Activated CD8-positive, alpha-beta T cell treated with anti-CD3 and anti-CD28 coated beads for 36 hours (primary cell): Measurements from ENCODE around the gene MT3. TPM values are rescaled to one million over a fixed set of nuclear protein-coding genes. Genes with fewer than 3 reads are reported as not detected.

Source experiments
- ATAC-seq: fragments of 200-7000 bp; cut with Tn5 transposase; one replicate; pipeline ENCODE4 v1.10.0; 2021; ENCODE audit warnings: mild to moderate bottlenecking, moderate library complexity
- CTCF ChIA-PET: fragments of 350-600 bp; sonication (Branson Sonifier 250); formaldehyde crosslinking; loops from one replicate; lab custom pipeline; 2021; ENCODE audit warnings: antibody characterized with exemption; lab: Charles Lee
- POLR2A ChIA-PET: fragments of 350-600 bp; sonication (Branson Sonifier 250); formaldehyde crosslinking; loops from one replicate; lab custom pipeline; 2021; ENCODE audit warnings: antibody characterized with exemption; lab: Charles Lee
- DNase-seq: peaks from one replicate; pipeline ENCODE4 v3.0.0-alpha.2; 2020
- H3K27ac Mint-ChIP-seq: one replicate; pipeline ENCODE4 v1.8.0; 2021; ENCODE audit warnings: mild to moderate bottlenecking, mixed read lengths
- H3K27me3 Mint-ChIP-seq: one replicate; pipeline ENCODE4 v1.8.0; 2021; ENCODE audit warnings: mixed read lengths
- H3K36me3 Mint-ChIP-seq: one replicate; pipeline ENCODE4 v1.8.0; 2021; ENCODE audit warnings: low read depth, mixed read lengths
- H3K4me1 Mint-ChIP-seq: one replicate; pipeline ENCODE4 v1.8.0; 2021; ENCODE audit warnings: low read depth, mixed read lengths
- H3K4me3 Mint-ChIP-seq: one replicate; pipeline ENCODE4 v1.8.0; 2021; ENCODE audit warnings: mild to moderate bottlenecking, moderate library complexity, mixed read lengths
- H3K9me3 Mint-ChIP-seq: one replicate; pipeline ENCODE4 v1.8.0; 2021; ENCODE audit warnings: mixed read lengths
- intact Hi-C: fragments of 100-400 bp; cut with micrococcal nuclease; formaldehyde crosslinking; loops from one replicate; pipeline ENCODE4 v1.10.0; 2022
- total RNA-seq, 2 experiments: library from RNA; stranded (reverse); gene quantifications; one replicate each; pipeline ENCODE4 v1.2.3, GENCODE V29; 2021
- TF ChIP-seq, protein P1 (sequence below): fragments of 200-600 bp; IDR thresholded peaks from one replicate; pipeline ENCODE4 v1.8.0; 2022; ENCODE audit warnings: antibody characterized with exemption, mild to moderate bottlenecking

Gene MT3
- total RNA-seq: 10 to 100 TPM; 30.7 to 33.6 TPM

DNA sequence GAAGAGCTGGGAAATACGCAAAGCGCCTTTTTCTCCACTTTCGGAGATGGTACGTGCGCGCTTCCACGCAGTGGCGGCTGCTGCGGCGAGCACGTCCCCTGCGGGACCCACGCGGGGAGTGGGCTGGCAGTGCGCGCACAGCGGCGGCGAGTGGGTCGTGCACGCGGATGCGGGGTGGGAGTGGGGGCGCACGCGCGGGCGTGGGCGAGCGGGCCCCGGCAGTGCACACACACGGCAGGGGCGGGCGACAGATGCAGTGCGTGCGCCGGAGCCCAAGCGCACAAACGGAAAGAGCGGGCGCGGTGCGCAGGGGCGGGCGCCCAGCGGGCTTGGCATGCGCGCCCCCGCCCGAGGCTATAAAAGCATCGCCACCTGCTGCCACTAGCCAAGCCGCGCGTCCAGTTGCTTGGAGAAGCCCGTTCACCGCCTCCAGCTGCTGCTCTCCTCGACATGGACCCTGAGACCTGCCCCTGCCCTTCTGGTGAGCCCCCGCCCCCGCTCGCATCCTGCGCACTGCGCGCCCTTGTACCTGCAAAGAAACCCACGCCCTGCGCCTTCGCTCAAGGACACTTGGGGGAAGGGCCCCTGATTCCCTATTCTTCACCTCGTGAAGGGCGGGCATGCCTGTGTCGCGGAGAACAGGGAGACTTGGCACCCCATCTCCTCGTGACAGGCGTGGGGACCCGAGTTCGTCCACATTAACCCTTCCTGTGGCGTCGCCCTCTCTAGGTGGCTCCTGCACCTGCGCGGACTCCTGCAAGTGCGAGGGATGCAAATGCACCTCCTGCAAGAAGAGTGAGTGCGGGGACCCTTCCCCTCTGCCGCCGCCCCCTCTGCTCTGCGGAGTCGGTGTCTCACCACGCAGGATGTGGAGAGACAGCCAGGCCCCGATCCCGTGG, at the start of gene MT3:
Gene MT3, plus strand, starts transcription at position 388 of the 899 bp plus-strand sequence. Its CDS starts 63 bp downstream, at position 451.
- TF ChIP-seq, protein P1, sequence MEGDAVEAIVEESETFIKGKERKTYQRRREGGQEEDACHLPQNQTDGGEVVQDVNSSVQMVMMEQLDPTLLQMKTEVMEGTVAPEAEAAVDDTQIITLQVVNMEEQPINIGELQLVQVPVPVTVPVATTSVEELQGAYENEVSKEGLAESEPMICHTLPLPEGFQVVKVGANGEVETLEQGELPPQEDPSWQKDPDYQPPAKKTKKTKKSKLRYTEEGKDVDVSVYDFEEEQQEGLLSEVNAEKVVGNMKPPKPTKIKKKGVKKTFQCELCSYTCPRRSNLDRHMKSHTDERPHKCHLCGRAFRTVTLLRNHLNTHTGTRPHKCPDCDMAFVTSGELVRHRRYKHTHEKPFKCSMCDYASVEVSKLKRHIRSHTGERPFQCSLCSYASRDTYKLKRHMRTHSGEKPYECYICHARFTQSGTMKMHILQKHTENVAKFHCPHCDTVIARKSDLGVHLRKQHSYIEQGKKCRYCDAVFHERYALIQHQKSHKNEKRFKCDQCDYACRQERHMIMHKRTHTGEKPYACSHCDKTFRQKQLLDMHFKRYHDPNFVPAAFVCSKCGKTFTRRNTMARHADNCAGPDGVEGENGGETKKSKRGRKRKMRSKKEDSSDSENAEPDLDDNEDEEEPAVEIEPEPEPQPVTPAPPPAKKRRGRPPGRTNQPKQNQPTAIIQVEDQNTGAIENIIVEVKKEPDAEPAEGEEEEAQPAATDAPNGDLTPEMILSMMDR: no peak
- Mint-ChIP-seq H3K36me3 (no peaks in the 10 kb centered on the region), H3K4me3 (peak within 1 kb of the TSS; percentile 78), H3K27me3 (peaks cover 12% of the 10 kb centered on the region), H3K4me1 (peaks cover 9% of the 10 kb centered on the region), H3K9me3 (no peaks in the 10 kb centered on the region), H3K27ac (peak within 1 kb of the TSS; percentile 2)
- peak; percentile 89 for ATAC-seq
- ChIA-PET CTCF (interaction anchor here (0.6 to 1.6 kb wide), 3 partner anchors 9 to 113 kb away, joined by 3 to 5 read pairs (median 3); no protein-coding TSS in a partner anchor), POLR2A (interaction anchor here (1.0 to 1.3 kb wide), 2 partner anchors 119 to 441 kb away, joined by 3 read pairs; no protein-coding TSS in a partner anchor)
- DNase-seq: peak; percentile 68
- intact Hi-C loops: loop anchor here (5.0 kb wide), 1 partner anchor 103 kb away; no protein-coding TSS in a partner anchor

- intact Hi-C loops: no loop called here
- Mint-ChIP-seq H3K27me3 (peaks cover 12% of the 10 kb centered on the region), H3K36me3 (no peaks in the 10 kb centered on the region), H3K9me3 (peaks cover 2% of the 10 kb centered on the region), H3K4me3 (no peak overlapping the region), H3K4me1 (no peaks in the 10 kb centered on the region), H3K27ac (no peak overlapping the region)
- ATAC-seq (no peak), DNase-seq (no peak)
- TF ChIP-seq, protein P1: no peak
- ChIA-PET CTCF (no interaction called here), POLR2A (no interaction called here)
Observed at GRCh38 chr16:56539656-56540055, 49.7 kb upstream of the MT3 start.

GRCh38 chr16:56542039-56542438, 47.3 kb upstream of the MT3 start:
- no peak for DNase-seq
- Mint-ChIP-seq H3K36me3 (no peaks in the 10 kb centered on the region), H3K4me3 (no peak overlapping the region), H3K4me1 (peaks cover 1% of the 10 kb centered on the region), H3K9me3 (peaks cover 2% of the 10 kb centered on the region), H3K27me3 (peaks cover 9% of the 10 kb centered on the region), H3K27ac (no peak overlapping the region)
- POLR2A ChIA-PET: no interaction called here
- intact Hi-C loops: no loop called here
- CTCF ChIA-PET: no interaction called here
- no peak for ATAC-seq
- TF ChIP-seq, protein P1: no peak

DNA sequence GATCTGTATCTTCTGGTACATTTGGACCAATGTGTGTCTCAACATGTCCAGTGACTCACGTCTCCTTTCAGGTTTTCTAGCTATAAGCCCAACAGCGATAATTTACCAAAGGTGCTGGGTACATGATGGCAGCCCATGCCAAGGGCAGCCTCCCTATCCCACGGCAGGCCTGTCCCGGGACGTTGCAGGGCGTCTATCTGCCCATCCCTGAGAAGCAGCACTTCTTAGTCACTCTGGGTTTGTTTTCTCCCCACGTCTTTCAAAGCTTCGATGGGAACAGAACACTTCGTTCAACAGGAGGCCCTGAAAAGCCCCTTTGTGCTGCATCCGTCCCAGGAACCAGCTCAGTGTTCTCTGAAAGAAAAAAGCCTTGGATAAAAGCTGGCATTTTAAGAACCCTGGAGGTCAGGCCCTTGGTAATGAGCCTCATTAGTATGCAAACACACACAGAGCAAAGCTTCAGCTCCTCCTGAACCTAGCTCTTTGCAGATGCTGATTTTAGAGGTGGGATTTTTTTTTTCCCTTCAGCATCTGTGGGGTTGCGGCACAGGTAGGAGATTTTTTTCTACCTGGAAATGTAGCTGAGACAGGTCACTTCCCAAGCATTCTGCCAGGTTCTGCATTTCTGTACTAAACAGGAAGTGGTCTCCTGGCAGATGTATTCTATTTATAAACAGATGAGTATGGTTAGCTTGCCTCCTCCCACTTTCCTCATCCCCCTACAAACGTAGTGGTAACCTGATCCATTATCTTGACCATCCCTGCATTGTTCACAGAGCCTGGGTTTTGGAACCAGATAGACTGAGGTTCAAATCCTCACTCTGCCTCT, 42.0 kb upstream of the MT3 start:
- no peak for DNase-seq
- Mint-ChIP-seq H3K27me3 (no peaks in the 10 kb centered on the region), H3K4me1 (peaks cover 11% of the 10 kb centered on the region), H3K36me3 (no peaks in the 10 kb centered on the region), H3K27ac (no peak overlapping the region), H3K4me3 (no peak overlapping the region), H3K9me3 (no peaks in the 10 kb centered on the region)
- ChIA-PET CTCF (interaction anchor here (0.9 to 1.6 kb wide), 4 partner anchors 18 to 33 kb away, joined by 3 to 4 read pairs (median 4); no protein-coding TSS in a partner anchor), POLR2A (no interaction called here)
- TF ChIP-seq, protein P1: no peak
- no peak for ATAC-seq
- intact Hi-C loops: no loop called here
